PFSK-1 (cell line): ENCODE data around the gene VPREB1.

Source experiments
- FOXP2 ChIP-seq: optimal IDR thresholded peaks from 2 replicates; pipeline ENCODE3; 2011; ENCODE audit warnings: borderline replicate concordance, control low read depth, inconsistent platforms; ENCODE audit not compliant: insufficient read depth; ENCODE audit errors: extremely low read length, extremely low read depth
- POLR2AphosphoS5 ChIP-seq: IDR thresholded peaks from 2 replicates; pipeline ENCODE4 v1.6.1; 2012; ENCODE audit warnings: low read depth, mild to moderate bottlenecking, control low read depth, low read length, moderate library complexity
- SIN3A ChIP-seq: IDR thresholded peaks from 2 replicates; pipeline ENCODE4 v1.6.1; 2012; ENCODE audit warnings: mild to moderate bottlenecking, low read length, moderate library complexity, borderline replicate concordance; ENCODE audit not compliant: insufficient read depth
- TAF1 ChIP-seq: IDR thresholded peaks from 2 replicates; pipeline ENCODE4 v1.6.1; 2012; ENCODE audit warnings: low read length, control low read depth, borderline replicate concordance; ENCODE audit not compliant: insufficient read depth
- TF ChIP-seq, protein P1 (sequence below), 2 experiments: IDR thresholded peaks; 2 replicates each; pipeline versions ENCODE4 v1.6.1 to v1.8.0; 2011 to 2012; ENCODE audit warnings: low read depth in 2 of 2, low read length in 2 of 2, control low read depth in 1 of 2, inconsistent platforms in 1 of 2, mild to moderate bottlenecking in 1 of 2, moderate library complexity in 1 of 2; ENCODE audit not compliant: insufficient read depth in 1 of 2

The VPREB1 gene

GRCh38 chr22:22248878-22249277 is 4.3 kb downstream of the VPREB1 start:
- TF ChIP-seq, protein P1, sequence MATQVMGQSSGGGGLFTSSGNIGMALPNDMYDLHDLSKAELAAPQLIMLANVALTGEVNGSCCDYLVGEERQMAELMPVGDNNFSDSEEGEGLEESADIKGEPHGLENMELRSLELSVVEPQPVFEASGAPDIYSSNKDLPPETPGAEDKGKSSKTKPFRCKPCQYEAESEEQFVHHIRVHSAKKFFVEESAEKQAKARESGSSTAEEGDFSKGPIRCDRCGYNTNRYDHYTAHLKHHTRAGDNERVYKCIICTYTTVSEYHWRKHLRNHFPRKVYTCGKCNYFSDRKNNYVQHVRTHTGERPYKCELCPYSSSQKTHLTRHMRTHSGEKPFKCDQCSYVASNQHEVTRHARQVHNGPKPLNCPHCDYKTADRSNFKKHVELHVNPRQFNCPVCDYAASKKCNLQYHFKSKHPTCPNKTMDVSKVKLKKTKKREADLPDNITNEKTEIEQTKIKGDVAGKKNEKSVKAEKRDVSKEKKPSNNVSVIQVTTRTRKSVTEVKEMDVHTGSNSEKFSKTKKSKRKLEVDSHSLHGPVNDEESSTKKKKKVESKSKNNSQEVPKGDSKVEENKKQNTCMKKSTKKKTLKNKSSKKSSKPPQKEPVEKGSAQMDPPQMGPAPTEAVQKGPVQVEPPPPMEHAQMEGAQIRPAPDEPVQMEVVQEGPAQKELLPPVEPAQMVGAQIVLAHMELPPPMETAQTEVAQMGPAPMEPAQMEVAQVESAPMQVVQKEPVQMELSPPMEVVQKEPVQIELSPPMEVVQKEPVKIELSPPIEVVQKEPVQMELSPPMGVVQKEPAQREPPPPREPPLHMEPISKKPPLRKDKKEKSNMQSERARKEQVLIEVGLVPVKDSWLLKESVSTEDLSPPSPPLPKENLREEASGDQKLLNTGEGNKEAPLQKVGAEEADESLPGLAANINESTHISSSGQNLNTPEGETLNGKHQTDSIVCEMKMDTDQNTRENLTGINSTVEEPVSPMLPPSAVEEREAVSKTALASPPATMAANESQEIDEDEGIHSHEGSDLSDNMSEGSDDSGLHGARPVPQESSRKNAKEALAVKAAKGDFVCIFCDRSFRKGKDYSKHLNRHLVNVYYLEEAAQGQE (IDR thresholded peaks at IDR 0.05; ENCODE audit: insufficient read depth in 1 of 2, low read depth in 2 of 2, low read length in 2 of 2), result no peak
- TF ChIP-seq SIN3A (no peak), FOXP2 (no peak), POLR2AphosphoS5 (no peak), TAF1 (no peak)
